ENCODE data around the gene SCNN1G. TPM values are rescaled to one million over a fixed set of nuclear protein-coding genes. Genes with fewer than 3 reads are reported as not detected.

Gene SCNN1G
- polyA plus RNA-seq, 2 of the 4 experiments (the other 2 are of a cell fraction), result 0.03 to 0.05 TPM

DNA sequence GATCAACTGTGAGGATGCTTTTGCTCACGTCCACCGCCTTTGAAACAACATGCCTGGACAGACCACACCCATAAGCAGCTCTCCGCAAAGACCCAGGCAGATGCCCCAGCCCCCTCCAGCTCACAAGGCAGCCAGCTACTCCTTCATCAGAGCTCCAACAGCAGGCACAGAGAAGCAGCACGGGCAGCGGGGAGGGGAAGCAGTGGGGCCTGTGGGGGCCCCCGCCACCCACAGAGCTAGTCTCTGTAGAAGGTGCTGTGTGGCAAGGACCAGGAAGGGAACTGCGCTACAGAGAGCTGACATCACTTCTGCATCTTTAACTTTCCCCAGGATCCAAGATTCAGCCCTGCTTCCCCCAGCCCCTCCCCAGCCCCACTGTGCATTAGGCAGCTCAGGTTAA is 10.0 kb upstream of the SCNN1G start:
- FAIRE-seq (no peak), DNase-seq (ENCODE audit: low read depth in 1 of 2, low spot score in 1 of 2) (no peak), ATAC-seq (no peak)
- Histone ChIP-seq H3K9me3 (no peaks in the 10 kb centered on the region), H3K4me3 (no peak overlapping the region), H3K27ac (no peak overlapping the region), H3K4me1 (peaks cover 4% of the 10 kb centered on the region; the same call in 1 of the 3 replicates), H3K4me2 (no peak overlapping the region)
- TF ChIP-seq BHLHE40 (IDR thresholded peaks at IDR 0.05; ENCODE audit: low read depth, low read length) (no peak), ZFP36 (IDR thresholded peaks at IDR 0.05; ENCODE audit: borderline replicate concordance, partially characterized antibody) (no peak), MAZ (IDR thresholded peaks at IDR 0.05; ENCODE audit: borderline replicate concordance, low read depth, low read length) (no peak), SREBF2 (IDR thresholded peaks at IDR 0.05) (no peak), CHD2 (IDR thresholded peaks at IDR 0.05; ENCODE audit: low read length, partially characterized antibody) (no peak), HOXB5 (CRISPR knock-in tag; IDR thresholded peaks at IDR 0.05) (no peak), KDM1A (IDR thresholded peaks at IDR 0.05; ENCODE audit: low read depth) (no peak), CTCF (IDR thresholded peaks at IDR 0.05) (no peak), PHF8 (IDR thresholded peaks at IDR 0.05; ENCODE audit: borderline replicate concordance, low read depth) (no peak)
- TF ChIP-seq, protein P1, sequence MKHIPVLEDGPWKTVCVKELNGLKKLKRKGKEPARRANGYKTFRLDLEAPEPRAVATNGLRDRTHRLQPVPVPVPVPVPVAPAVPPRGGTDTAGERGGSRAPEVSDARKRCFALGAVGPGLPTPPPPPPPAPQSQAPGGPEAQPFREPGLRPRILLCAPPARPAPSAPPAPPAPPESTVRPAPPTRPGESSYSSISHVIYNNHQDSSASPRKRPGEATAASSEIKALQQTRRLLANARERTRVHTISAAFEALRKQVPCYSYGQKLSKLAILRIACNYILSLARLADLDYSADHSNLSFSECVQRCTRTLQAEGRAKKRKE (CRISPR knock-in tag; IDR thresholded peaks at IDR 0.05; ENCODE audit: low read depth), result no peak
- TF ChIP-seq, protein P2, sequence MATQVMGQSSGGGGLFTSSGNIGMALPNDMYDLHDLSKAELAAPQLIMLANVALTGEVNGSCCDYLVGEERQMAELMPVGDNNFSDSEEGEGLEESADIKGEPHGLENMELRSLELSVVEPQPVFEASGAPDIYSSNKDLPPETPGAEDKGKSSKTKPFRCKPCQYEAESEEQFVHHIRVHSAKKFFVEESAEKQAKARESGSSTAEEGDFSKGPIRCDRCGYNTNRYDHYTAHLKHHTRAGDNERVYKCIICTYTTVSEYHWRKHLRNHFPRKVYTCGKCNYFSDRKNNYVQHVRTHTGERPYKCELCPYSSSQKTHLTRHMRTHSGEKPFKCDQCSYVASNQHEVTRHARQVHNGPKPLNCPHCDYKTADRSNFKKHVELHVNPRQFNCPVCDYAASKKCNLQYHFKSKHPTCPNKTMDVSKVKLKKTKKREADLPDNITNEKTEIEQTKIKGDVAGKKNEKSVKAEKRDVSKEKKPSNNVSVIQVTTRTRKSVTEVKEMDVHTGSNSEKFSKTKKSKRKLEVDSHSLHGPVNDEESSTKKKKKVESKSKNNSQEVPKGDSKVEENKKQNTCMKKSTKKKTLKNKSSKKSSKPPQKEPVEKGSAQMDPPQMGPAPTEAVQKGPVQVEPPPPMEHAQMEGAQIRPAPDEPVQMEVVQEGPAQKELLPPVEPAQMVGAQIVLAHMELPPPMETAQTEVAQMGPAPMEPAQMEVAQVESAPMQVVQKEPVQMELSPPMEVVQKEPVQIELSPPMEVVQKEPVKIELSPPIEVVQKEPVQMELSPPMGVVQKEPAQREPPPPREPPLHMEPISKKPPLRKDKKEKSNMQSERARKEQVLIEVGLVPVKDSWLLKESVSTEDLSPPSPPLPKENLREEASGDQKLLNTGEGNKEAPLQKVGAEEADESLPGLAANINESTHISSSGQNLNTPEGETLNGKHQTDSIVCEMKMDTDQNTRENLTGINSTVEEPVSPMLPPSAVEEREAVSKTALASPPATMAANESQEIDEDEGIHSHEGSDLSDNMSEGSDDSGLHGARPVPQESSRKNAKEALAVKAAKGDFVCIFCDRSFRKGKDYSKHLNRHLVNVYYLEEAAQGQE (IDR thresholded peaks at IDR 0.05), result no peak
- WGBS (ENCODE audit: missing lambda C conversion rate), result 51% methylated on average over 7 of the region's 7 CpGs
- ChIA-PET POLR2A (no interaction called here), CTCF (interaction anchor here (0.7 to 4.4 kb wide), 3 partner anchors 7 to 262 kb away, joined by 3 to 31 read pairs (median 18); partner anchors contain the start of gene SCNN1G)

GRCh38 chr16:23172994-23173393 is 9.6 kb upstream of the SCNN1G start:
- Histone ChIP-seq H3K4me2 (no peak overlapping the region), H3K27ac (no peak overlapping the region), H3K4me3 (no peak overlapping the region), H3K9me3 (no peaks in the 10 kb centered on the region), H3K4me1 (peaks cover 4% of the 10 kb centered on the region; the same call in 1 of the 3 replicates)
- ATAC-seq (no peak), FAIRE-seq (no peak), DNase-seq (ENCODE audit: low read depth in 1 of 2, low spot score in 1 of 2) (no peak)
- no peak for TF ChIP-seq JUNB (IDR thresholded peaks at IDR 0.05)
- no peak for TF ChIP-seq NFE2L2 (conservative IDR thresholded peaks at IDR 0.05; ENCODE audit: low read length)
- TF ChIP-seq CHD4 (IDR thresholded peaks at IDR 0.05; ENCODE audit: borderline replicate concordance), result no peak
- TF ChIP-seq TFCP2L1 (CRISPR knock-in tag; IDR thresholded peaks at IDR 0.05), result no peak
- TF ChIP-seq NPAS2 (CRISPR knock-in tag; IDR thresholded peaks at IDR 0.05; ENCODE audit: borderline replicate concordance), result no peak
- no peak for TF ChIP-seq EHMT2 (IDR thresholded peaks at IDR 0.05; ENCODE audit: low read depth)
- TF ChIP-seq, protein P1 (CRISPR knock-in tag; IDR thresholded peaks at IDR 0.05; ENCODE audit: low read depth), result no peak
- no peak for TF ChIP-seq HOXB5 (CRISPR knock-in tag; IDR thresholded peaks at IDR 0.05)
- TF ChIP-seq JUN (IDR thresholded peaks at IDR 0.05), result no peak
- no peak for TF ChIP-seq KDM5A (IDR thresholded peaks at IDR 0.05)
- no peak for TF ChIP-seq PBX3 (IDR thresholded peaks at IDR 0.05)
- TF ChIP-seq HDAC2 (IDR thresholded peaks at IDR 0.05), result no peak
- no peak for TF ChIP-seq MAX (IDR thresholded peaks at IDR 0.05)
- CTCF ChIA-PET, result interaction anchor here (3.6 to 4.4 kb wide), 2 partner anchors 10 to 261 kb away, joined by 18 to 31 read pairs; partner anchors contain the start of gene SCNN1G
- POLR2A ChIA-PET, result no interaction called here
- 40% methylated on average over 3 of the region's 3 CpGs for WGBS (ENCODE audit: missing lambda C conversion rate)
